RWPE1 (cell line): ENCODE measurements around the gene HSD17B12.

Experiments used
- CTCF ChIA-PET: fragments of 350-600 bp; sonication (Branson Sonifier 250); formaldehyde crosslinking; extraction: SDS; loops from one replicate; lab custom pipeline; 2021; lab: Yijun Ruan, JAX
- POLR2A ChIA-PET: fragments of 400-600 bp; formaldehyde crosslinking; extraction: SDS; loops from one replicate; lab custom pipeline; 2020; ENCODE audit warnings: antibody characterized with exemption; ENCODE audit not compliant: low non-redundant PET; lab: Yijun Ruan, JAX
- DNase-seq: peaks from one replicate; pipeline ENCODE4 v3.0.0; 2012; ENCODE audit warnings: low spot score
- H3K27ac ChIP-seq: fragments of 450-650 bp; 2 replicates; pipeline ENCODE4 v1.5.1; 2017
- TF ChIP-seq, protein P1 (sequence below): fragments of 450-650 bp; conservative IDR thresholded peaks from 2 replicates; pipeline ENCODE4 v1.5.1; 2017; ENCODE audit warnings: low read depth, mild to moderate bottlenecking

The HSD17B12 gene

DNA sequence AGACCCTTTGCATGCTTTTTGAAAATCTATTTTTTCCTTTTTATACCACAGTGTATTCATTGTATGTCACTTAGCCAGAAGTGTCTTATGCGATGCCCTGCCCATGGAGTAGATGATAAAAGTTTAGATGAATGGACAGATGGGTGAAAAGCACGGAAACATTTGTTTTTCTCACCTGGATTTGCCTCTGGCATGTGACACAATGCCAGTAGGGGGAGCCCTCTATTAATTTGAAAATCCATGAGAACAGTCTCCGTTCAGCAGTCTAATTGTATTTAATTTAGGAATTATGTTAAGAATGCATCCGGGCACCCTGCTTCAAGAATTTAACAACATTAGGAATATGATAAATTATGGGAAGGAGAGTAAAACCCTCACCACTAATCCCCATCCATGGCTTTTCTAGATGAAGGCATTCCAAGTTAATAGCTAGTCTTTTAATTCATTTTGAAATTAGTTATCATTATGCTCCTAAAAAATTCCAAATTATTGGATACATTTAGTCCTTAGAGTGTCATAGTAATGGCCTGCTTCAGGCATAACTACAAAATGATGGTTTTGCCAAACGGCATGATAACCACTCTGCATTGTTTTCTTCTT, 144.8 kb downstream of the HSD17B12 start:
- TF ChIP-seq, protein P1, sequence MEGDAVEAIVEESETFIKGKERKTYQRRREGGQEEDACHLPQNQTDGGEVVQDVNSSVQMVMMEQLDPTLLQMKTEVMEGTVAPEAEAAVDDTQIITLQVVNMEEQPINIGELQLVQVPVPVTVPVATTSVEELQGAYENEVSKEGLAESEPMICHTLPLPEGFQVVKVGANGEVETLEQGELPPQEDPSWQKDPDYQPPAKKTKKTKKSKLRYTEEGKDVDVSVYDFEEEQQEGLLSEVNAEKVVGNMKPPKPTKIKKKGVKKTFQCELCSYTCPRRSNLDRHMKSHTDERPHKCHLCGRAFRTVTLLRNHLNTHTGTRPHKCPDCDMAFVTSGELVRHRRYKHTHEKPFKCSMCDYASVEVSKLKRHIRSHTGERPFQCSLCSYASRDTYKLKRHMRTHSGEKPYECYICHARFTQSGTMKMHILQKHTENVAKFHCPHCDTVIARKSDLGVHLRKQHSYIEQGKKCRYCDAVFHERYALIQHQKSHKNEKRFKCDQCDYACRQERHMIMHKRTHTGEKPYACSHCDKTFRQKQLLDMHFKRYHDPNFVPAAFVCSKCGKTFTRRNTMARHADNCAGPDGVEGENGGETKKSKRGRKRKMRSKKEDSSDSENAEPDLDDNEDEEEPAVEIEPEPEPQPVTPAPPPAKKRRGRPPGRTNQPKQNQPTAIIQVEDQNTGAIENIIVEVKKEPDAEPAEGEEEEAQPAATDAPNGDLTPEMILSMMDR, result peak; percentile 80
- ChIA-PET CTCF (interaction anchor here (0.5 to 1.5 kb wide), 6 partner anchors 12 to 86 kb away, joined by 3 to 5 read pairs (median 4); no protein-coding TSS in a partner anchor), POLR2A (no interaction called here)
- H3K27ac ChIP-seq, result no peak overlapping the region
- peak; percentile 19 for DNase-seq

DNA sequence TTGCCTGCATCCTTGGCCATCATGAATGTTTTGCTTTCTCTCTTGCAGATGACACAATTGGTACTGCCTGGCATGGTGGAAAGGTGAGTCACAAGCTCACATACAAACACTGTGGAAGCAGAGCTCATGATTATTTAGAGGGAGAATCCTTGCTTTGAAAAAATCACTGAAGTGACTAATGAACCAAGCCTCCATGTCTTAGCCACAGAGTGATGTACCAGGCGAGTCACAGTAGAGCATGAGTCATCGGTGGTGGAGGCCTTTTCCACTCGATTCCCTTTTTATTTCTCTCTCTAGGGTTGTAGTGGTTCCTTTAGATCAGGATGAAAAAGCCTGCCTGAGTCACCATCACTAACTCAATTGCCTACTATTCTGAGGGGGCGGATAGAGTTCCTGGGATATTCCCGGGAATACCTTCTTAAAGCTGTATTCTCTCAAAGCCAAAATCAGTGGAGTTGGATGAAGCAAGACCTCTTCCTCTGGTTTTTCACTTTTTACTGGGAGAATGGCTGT, 150.4 kb downstream of the HSD17B12 start:
- TF ChIP-seq, protein P1, result no peak
- peak; percentile 93 for DNase-seq
- CTCF ChIA-PET, result interaction anchor here (0.6 to 0.7 kb wide), 2 partner anchors 111 to 486 kb away, joined by 6 to 7 read pairs; no protein-coding TSS in a partner anchor
- no peak overlapping the region for H3K27ac ChIP-seq
- POLR2A ChIA-PET, result interaction anchor here (0.6 kb wide), 1 partner anchor 149 kb away, joined by 5 read pairs; no protein-coding TSS in a partner anchor

DNA sequence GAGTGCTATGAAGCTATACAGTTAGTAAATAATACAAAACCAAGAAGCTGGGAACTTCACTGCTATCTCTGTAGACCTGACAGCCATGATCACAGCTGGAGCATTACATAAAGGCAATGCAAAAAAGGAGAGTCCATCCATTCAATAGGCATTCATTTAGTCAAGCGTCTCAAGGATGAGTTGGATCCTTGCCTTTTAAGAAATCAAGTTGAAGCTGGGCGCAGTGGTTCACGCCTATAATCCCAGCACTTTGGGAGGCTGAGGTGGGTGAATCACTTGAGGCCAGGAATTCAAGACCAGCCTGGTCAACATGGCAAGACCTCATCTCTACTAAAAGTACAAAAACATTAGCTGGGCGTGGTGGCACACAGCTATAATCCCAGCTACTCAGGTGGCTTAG, 152.0 kb downstream of the HSD17B12 start:
- H3K27ac ChIP-seq, result no peak overlapping the region
- POLR2A ChIA-PET, result no interaction called here
- CTCF ChIA-PET, result interaction anchor here (0.7 kb wide), 2 partner anchors 10 to 170 kb away, joined by 3 read pairs; no protein-coding TSS in a partner anchor
- no peak for DNase-seq
- TF ChIP-seq, protein P1, result no peak

DNA sequence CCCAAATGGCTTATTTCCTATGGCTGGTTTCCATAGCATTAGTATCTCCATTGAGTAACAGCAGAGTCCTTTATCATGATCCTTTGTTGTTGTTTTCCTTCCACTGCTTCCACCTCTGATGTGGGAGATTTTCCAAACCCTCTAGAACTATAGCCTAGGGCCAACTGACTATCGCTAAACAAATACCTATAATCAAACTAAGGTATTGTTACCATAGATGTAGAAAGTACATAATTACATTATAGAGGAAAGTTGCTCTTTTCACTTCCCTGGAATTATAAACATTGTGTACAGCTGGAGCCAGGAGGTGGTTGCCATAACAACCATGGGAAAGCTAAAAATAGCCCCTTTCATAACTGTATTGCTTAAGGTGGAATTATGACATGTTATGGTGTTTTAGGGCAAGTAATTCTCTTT, 153.1 kb downstream of the HSD17B12 start:
- no peak overlapping the region for H3K27ac ChIP-seq
- TF ChIP-seq, protein P1, result no peak
- DNase-seq, result no peak
- ChIA-PET CTCF (interaction anchor here (0.5 kb wide), 1 partner anchor 953 kb away, joined by 3 read pairs; no protein-coding TSS in a partner anchor), POLR2A (no interaction called here)

DNA sequence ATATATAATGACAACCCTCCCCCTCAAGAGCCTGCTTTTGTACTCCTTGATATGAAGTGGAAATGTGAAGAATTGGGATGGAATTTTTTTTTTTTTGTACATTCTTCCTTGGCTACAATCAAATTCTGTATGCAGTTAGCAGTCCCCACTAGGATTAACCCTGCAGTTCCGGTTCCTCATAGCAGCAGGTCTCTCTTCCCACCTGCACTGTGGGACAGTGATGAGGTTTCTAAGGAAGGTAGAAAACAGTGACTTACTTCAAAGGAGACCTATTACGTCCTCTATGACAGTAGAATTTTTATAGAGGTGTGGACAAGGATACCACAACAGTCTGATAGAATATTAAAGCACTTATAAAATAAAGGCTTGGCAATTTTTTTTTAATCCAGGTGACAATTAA, 153.7 kb downstream of the HSD17B12 start:
- DNase-seq, result no peak
- CTCF ChIA-PET, result no interaction called here
- no peak overlapping the region for H3K27ac ChIP-seq
- TF ChIP-seq, protein P1, result no peak
- POLR2A ChIA-PET, result no interaction called here

DNA sequence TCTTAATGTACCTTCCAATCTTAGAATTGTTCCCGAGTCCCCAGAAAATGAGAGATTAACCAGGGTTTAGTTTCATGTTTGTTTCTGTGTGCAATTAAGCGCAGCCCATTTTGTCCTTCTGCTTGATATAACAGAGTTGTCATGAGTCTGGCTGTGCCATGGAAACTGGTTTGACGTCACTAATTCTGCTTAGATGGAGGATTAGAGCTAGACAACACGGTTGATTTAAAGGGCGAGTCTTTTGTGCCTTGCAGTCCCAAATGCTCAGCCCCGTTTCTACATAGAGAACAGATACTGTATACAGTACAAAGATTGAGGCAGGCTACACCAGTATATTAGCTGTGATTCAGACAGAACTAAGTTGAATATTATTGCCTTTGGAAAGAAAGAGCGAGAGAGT, 154.6 kb downstream of the HSD17B12 start:
- no peak overlapping the region for H3K27ac ChIP-seq
- TF ChIP-seq, protein P1, result no peak
- CTCF ChIA-PET, result no interaction called here
- POLR2A ChIA-PET, result interaction anchor here (0.6 kb wide), 1 partner anchor 299 kb away, joined by 3 read pairs; no protein-coding TSS in a partner anchor
- DNase-seq, result no peak
